Measurements from ENCODE around the gene MSI2. TPM values are rescaled to one million over a fixed set of nuclear protein-coding genes. Genes with fewer than 3 reads are reported as not detected.

Gene MSI2
- total and polyA plus RNA-seq, 2 experiments from 2014 or later = 18.9 to 41.8 TPM

DNA sequence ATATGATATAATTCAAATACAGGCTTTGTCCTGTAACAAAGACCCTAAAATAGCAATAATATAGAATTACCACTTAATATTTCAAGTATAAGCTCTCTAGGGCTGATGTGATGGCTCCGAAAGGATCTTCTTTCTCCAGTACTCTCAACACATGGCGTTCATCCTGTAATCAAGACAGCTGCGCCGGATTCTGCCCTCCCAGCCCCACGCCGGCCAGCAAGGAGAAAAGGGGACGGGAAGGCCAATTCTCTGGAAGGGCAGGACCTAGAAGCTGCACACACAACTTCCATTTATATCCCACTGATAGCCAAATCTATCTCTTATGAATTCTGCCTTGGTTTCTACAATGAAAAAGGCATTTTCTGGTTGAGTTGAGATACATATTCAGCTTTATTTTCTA is 456.8 kb downstream of the MSI2 start:
- Histone ChIP-seq H2AFZ (no peak overlapping the region), H3K79me2 (replicated peaks; ENCODE audit: insufficient read depth) (no peaks in the 10 kb centered on the region), H3K4me2 (no peak overlapping the region), H3K27ac (ENCODE audit: low read depth) (no peak overlapping the region), H3K4me3 (no peak overlapping the region), H3K27me3 (ENCODE audit: insufficient read depth) (peaks cover 4% of the 10 kb centered on the region; the same call in 1 of the 2 replicates), H3K36me3 (ENCODE audit: insufficient read depth) (no peaks in the 10 kb centered on the region), H3F3A (replicated peaks; ENCODE audit: low read depth) (no peaks in the 10 kb centered on the region), H4K20me1 (replicated peaks; ENCODE audit: insufficient read depth) (no peaks in the 10 kb centered on the region; the same call in 1 of the 2 replicates), H3K9me2 (ENCODE audit: insufficient read depth) (peaks cover 3% of the 10 kb centered on the region; the same call in 1 of the 2 replicates), H3K4me1 (ENCODE audit: insufficient read depth) (peaks cover 5% of the 10 kb centered on the region)
- Mint-ChIP-seq H3K9me3 (no peaks in the 10 kb centered on the region), H3K4me1 (peaks cover 6% of the 10 kb centered on the region), H3K36me3 (ENCODE audit: low read depth) (no peaks in the 10 kb centered on the region), H3K27ac (no peak overlapping the region), H3K27me3 (ENCODE audit: insufficient read depth, low read depth, poor library complexity) (peaks cover 2% of the 10 kb centered on the region), H3K4me3 (no peak overlapping the region)
- DNase-seq (ENCODE audit: low spot score) = no peak
- no peak for ATAC-seq
- TF ChIP-seq JUNB (IDR thresholded peaks at IDR 0.05; ENCODE audit: unreplicated experiment) = no peak
- TF ChIP-seq ZNF114 (CRISPR knock-in tag; IDR thresholded peaks at IDR 0.05) = no peak
- no peak for TF ChIP-seq CREB1 (CRISPR knock-in tag; IDR thresholded peaks at IDR 0.05; ENCODE audit: low read depth)
- TF ChIP-seq NANOG (IDR thresholded peaks at IDR 0.05; ENCODE audit: borderline replicate concordance) = no peak
- TF ChIP-seq EZH2 (IDR thresholded peaks at IDR 0.05; ENCODE audit: low read depth, unreplicated experiment) = no peak
- no peak for TF ChIP-seq EZH2phosphoT487 (IDR thresholded peaks at IDR 0.05; ENCODE audit: unreplicated experiment)
- TF ChIP-seq POLR2AphosphoS5 (IDR thresholded peaks at IDR 0.05; ENCODE audit: low read depth) = no peak
- TF ChIP-seq STAT1 (IDR thresholded peaks at IDR 0.05; ENCODE audit: unreplicated experiment) = no peak
- no peak for TF ChIP-seq REST (IDR thresholded peaks at IDR 0.05; ENCODE audit: unreplicated experiment)
- TF ChIP-seq CTCF (conservative IDR thresholded peaks at IDR 0.05; ENCODE audit: low read depth in 2 of 2) = no peak
- no peak for TF ChIP-seq ZNF331 (CRISPR knock-in tag; IDR thresholded peaks at IDR 0.05; ENCODE audit: low read depth)
- no peak for TF ChIP-seq ETS1 (IDR thresholded peaks at IDR 0.05)
- TF ChIP-seq, protein P1, sequence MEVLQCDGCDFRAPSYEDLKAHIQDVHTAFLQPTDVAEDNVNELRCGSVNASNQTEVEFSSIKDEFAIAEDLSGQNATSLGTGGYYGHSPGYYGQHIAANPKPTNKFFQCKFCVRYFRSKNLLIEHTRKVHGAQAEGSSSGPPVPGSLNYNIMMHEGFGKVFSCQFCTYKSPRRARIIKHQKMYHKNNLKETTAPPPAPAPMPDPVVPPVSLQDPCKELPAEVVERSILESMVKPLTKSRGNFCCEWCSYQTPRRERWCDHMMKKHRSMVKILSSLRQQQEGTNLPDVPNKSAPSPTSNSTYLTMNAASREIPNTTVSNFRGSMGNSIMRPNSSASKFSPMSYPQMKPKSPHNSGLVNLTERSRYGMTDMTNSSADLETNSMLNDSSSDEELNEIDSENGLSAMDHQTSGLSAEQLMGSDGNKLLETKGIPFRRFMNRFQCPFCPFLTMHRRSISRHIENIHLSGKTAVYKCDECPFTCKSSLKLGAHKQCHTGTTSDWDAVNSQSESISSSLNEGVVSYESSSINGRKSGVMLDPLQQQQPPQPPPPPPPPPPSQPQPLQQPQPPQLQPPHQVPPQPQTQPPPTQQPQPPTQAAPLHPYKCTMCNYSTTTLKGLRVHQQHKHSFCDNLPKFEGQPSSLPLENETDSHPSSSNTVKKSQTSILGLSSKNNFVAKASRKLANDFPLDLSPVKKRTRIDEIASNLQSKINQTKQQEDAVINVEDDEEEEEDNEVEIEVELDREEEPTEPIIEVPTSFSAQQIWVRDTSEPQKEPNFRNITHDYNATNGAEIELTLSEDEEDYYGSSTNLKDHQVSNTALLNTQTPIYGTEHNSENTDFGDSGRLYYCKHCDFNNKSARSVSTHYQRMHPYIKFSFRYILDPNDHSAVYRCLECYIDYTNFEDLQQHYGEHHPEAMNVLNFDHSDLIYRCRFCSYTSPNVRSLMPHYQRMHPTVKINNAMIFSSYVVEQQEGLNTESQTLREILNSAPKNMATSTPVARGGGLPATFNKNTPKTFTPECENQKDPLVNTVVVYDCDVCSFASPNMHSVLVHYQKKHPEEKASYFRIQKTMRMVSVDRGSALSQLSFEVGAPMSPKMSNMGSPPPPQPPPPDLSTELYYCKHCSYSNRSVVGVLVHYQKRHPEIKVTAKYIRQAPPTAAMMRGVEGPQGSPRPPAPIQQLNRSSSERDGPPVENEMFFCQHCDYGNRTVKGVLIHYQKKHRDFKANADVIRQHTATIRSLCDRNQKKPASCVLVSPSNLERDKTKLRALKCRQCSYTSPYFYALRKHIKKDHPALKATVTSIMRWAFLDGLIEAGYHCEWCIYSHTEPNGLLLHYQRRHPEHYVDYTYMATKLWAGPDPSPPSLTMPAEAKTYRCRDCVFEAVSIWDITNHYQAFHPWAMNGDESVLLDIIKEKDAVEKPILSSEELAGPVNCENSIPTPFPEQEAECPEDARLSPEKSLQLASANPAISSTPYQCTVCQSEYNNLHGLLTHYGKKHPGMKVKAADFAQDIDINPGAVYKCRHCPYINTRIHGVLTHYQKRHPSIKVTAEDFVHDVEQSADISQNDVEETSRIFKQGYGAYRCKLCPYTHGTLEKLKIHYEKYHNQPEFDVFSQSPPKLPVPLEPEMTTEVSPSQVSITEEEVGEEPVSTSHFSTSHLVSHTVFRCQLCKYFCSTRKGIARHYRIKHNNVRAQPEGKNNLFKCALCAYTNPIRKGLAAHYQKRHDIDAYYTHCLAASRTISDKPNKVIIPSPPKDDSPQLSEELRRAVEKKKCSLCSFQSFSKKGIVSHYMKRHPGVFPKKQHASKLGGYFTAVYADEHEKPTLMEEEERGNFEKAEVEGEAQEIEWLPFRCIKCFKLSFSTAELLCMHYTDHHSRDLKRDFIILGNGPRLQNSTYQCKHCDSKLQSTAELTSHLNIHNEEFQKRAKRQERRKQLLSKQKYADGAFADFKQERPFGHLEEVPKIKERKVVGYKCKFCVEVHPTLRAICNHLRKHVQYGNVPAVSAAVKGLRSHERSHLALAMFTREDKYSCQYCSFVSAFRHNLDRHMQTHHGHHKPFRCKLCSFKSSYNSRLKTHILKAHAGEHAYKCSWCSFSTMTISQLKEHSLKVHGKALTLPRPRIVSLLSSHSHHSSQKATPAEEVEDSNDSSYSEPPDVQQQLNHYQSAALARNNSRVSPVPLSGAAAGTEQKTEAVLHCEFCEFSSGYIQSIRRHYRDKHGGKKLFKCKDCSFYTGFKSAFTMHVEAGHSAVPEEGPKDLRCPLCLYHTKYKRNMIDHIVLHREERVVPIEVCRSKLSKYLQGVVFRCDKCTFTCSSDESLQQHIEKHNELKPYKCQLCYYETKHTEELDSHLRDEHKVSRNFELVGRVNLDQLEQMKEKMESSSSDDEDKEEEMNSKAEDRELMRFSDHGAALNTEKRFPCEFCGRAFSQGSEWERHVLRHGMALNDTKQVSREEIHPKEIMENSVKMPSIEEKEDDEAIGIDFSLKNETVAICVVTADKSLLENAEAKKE (CRISPR knock-in tag; IDR thresholded peaks at IDR 0.05) = no peak

All from GM23338 (cell line).